Activated naive CD4-positive, alpha-beta T cell treated with anti-CD3 and anti-CD28 coated beads, Interleukin-2, amount 10 ng/mL, durations not matched to agents 5 hours and 36 hours (primary cell): ENCODE results near the gene JMY. TPM values are rescaled to one million over a fixed set of nuclear protein-coding genes. Genes with fewer than 3 reads are reported as not detected.

Experiments
- total RNA-seq, 2 experiments: library from RNA; stranded (reverse); gene quantifications; one replicate each; pipeline ENCODE4 v1.2.3, GENCODE V29; 2021

JMY gene
- total RNA-seq = 1 to 10 TPM; 6.5 to 6.8 TPM

GRCh38 chr5:79235634-79236361, at the start of gene JMY:
Gene JMY (plus strand): TSS chr5:79236131. CDS start chr5:79236651, 520 bp downstream.

Other genes with a start within 250 kb of the JMY start
- under 1 TPM in 1 of 2 experiments, not detected in 1; 0.07 TPM for gene DMGDH, start 166.5 kb upstream of the JMY start, total RNA-seq
- not detected for gene BHMT2, start 166.4 kb upstream of the JMY start, total RNA-seq
- not detected for gene BHMT, start 124.3 kb upstream of the JMY start, total RNA-seq